Stimulated activated CD8-positive, alpha-beta memory T cell treated with anti-CD3 and anti-CD28 coated beads, Interleukin-7, amount 100 ng/mL, for 4 hours (primary cell): ENCODE data around the gene ACMSD.
"Not testable (repeated sequence)": the region's sequence is repeated elsewhere in the genome, so short reads cannot be mapped to it uniquely, and the experiment has no call there.

Experiments used
- DNase-seq, 2 donors: peaks; one replicate each; pipeline ENCODE4 v3.0.0-alpha.2; 2020; ENCODE audit warnings: low read depth in 2 of 2

Gene ACMSD

DNA sequence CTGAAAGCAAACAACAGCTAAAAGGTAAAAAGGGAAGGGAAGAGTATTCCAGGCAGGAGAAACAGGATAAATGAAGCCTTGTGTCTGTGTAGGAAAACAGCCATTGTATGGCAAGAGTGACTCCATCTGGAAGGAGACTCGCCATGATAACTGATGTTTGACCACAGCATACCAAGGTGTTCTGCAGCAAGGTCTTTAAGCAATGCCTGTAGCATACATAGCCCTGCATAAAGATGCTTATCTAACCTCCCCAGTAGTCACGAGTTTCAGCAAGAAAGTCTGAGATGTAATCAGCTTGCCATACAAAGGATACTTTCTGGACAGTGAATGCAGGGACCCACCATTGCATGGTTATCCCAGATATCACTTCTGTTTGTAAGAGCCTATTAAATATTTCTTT lies 68.3 kb downstream of the ACMSD start:
- DNase-seq = no peak

DNA sequence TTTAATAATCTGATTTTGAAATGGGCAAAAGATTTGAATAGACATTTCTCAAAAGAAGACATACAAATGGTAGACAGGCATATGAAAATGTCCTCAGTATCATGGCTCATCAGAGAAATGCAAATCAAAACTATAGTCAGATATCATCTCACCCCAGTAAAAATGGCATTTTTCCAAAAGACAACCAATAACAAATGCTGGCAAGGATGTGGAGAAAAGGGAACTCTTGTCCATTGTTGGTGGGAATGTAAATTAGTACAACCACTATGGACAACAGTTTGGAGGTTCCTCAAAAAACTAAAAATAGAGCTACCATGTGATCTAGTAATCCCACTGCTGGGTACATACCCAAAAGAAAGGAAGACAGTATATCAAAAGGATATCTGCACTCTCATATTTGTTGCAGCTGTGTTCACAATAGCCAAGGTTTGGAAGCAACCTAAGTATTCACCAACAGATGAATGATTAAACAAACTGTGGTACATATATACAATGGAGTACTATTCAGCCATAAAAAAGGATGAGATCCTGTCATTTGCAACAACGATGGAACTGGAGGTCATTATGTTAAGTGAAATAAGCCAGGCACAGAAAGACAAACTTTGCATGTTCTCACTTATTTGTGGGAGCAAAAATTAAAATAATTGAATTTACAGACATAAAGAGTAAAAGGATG lies 69.2 kb downstream of the ACMSD start:
- not testable (repeated sequence) for DNase-seq

DNA sequence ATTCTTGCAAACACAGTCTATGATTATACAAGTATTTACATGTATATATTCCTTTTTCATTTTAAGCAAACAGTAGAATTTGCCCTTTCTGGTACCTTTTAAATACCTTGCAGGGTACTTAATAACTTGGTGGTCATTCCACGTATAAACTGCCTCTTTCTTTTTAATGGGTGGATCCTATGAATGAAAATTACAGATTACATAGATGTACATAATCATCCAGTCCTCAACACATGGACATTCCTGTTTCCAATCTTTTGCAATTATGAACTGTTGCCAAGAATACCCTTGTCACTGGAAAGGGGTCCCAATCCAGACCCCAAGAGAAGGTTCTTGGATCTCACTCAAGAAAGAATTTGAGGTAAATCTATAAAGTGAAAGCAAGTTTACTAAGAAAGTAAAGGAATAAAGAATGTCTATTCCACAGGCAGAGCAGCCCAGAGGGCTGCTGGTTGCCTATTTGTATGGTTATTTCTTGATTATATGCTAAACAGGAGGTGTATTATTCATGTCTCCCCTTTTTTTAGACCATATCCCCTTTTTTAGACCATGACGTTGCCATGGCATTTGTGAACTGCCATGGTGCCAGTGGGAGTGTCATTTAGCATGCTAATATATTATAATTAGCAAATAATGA lies 72.5 kb downstream of the ACMSD start:
- no peak for DNase-seq

DNA sequence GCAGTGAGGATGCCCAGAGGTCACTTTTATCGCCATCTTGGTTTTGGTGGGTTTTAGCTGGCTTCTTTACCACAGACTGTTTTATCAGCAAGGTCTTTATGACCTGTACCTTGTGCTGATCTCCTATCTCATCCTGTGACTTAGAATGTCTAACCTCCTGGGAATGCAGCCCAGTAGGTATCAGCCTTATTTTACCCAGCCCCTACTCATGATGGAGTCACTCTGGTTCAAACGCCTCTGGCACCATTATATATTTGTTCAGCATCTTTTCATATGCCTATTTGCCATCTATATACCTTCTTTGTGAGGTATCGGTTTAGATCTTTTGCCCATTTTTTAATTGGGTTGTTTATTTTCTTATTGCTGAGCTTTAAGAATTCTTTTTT lies 73.0 kb downstream of the ACMSD start:
- DNase-seq = no peak

DNA sequence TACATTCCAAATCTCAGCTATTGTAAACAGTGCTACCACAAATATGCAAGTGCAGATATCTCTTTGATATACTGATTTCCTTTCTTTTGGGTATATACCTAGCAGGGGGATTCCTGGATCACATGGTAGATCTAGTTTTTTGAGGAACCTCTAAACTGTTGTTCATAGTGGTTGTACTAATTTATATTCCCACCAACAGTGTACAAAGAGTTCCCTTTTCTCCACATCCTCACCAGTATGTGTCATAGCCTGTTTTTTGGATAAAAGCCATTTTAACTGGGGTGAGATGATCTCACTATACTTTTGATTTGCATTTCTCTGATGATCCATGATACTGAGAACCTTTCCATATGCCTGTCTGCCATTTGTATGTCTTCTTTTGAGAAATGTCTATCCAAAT lies 73.9 kb downstream of the ACMSD start:
- no peak for DNase-seq

DNA sequence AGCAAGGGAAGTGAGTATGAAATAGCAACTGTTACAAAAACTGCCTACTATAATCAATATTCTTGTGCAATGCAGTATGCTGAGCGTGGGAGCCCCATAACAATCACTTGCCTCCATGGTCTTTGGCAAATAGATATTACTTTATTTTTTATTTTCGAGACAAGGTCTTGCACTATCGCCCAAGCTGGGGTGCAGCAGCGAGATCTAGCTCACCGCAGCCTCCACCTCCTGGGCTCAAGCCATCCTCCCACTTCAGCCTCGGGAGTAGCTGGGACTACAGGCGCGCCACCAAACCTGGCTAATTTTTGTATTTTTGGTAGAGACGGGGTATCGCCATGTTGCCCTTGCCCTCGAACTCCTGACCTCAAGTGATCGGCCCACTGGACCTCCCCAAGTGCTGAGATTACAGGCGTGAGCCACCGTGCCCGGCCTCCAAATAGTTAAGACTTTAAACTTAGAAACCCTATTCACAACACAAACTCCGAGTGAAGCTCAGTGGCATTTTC lies 79.0 kb downstream of the ACMSD start:
- DNase-seq = no peak

DNA sequence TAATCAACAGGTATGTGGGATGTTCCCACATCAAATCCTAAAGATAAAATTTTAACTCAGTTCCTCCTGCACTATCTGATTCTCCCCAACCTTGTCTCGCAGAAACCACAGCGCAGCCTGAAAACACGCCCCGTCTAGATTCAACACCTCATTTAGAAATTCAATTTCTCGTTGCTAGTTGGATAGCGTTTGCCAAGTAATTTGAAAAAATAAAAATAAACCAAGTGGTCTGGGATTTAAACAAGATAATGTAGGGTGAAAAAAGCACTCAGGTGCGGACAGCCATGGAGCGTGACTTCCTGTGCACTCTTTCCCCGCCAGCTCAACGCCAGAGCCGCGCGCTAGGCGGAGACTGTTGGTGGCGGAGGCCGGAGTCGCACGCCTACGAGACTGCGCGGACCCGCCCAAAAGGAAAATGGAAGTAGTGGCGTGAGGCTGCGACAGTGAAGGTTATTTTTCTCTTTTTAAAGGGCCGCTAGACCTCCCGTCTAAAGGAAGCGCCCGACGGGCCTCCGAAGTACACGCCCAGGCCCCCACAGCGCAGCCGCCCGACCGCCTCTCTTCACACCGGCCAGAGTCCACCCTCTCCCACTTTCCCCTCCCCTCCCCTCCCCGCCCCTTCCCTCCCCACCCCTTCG lies 79.6 kb downstream of the ACMSD start:
- DNase-seq = peak; percentile 81 to 84

DNA sequence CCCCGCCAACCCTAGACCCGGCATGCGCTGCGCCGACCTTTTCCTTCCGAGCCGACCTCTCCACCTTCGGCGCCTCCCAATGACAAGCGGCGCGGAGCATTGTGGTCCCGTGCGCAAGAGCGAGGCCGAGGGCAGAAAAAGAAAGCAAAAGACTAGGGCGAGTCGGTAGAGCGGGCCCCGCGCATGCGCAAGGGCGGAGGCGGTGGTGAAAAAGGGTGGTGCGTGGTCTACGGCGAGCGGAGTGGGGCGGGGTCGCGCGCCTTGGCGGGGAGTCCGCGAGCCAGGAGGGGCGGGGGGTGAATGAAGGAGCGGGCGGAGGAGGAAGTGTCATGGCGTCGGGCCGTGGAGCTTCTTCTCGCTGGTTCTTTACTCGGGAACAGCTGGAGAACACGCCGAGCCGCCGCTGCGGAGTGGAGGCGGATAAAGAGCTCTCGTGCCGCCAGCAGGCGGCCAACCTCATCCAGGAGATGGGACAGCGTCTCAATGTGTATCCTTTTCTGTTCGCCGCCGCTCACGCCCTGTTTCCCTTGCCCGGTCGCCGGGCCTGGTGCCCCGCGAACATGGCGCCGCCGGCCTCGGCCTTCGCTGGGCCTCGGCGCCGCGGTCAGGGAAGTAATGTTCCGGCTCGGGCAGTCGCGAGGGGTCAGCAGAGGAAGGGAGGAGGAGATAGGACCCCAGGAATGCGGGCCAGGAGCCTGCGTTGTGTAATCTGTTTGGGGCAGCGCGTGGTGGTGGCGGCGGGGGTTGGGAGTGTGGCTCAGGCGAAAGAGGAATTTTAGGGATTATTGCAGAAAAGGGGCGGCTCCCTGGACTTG lies 80.3 kb downstream of the ACMSD start, which contains the start of gene CCNT2:
TSS of gene CCNT2 (plus strand) at position 297 of the 815 bp plus-strand sequence. CDS start at position 330, 33 bp downstream.
- peak; percentile 99 to 100 for DNase-seq

DNA sequence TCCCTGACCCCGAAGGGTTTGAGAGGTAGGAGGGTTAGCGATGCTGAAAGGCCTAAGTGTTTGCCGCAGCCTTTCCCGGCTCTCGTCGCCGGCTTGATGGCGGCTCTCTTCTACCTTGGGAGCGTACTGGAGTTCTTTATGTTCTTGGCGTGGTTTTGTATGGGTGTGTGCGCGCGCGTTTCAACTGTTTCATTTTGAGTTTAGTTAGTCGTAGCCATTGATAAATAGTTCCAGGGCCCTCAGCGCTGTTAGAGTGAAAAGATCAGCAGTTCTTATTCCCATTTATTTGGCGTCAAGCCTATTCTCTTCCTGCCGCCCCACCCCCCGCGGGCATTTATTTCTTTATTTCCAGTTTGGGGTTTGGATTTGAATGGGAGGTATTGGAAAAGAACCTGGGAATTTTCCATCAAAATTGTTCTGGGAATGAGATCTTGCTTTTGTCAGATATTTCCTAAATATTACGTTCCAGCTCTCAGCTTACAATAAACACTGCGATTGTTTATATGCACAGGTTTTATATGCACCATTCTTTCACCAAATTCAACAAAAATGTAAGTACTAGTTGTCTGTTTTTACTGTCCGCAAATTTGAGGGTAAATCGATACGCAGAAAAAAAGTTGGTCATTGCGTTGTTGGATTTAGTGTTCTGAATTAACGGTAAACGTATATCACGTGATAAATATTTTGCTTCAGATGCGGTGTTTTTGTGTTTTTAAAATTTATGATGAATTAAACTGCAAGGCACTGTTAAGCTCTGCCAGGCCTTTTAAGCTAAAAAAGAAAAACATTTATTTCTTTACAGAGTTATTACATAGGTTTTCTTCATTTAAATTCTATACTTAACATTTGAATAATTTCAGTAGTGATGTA lies 81.2 kb downstream of the ACMSD start:
- peak; percentile 17 to 26 for DNase-seq

DNA sequence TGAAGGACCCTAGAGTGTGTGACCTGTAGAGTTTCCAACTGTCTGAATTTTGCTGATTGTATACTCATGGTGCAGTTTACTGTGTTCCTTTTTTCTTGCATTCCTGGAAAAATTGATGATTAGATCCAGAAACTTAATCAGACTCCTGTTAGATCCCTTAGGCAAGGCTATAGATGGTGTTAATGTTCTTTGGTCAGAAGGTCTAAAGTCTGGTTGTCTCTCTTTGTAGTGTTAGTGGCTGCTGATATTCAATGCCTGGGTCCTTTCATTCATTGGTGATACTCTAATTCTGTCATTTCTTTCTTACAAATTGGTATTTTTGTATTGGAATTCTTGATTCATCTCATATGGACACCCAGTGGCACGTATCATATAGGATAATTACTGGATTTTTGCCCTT lies 86.5 kb downstream of the ACMSD start:
- no peak for DNase-seq

DNA sequence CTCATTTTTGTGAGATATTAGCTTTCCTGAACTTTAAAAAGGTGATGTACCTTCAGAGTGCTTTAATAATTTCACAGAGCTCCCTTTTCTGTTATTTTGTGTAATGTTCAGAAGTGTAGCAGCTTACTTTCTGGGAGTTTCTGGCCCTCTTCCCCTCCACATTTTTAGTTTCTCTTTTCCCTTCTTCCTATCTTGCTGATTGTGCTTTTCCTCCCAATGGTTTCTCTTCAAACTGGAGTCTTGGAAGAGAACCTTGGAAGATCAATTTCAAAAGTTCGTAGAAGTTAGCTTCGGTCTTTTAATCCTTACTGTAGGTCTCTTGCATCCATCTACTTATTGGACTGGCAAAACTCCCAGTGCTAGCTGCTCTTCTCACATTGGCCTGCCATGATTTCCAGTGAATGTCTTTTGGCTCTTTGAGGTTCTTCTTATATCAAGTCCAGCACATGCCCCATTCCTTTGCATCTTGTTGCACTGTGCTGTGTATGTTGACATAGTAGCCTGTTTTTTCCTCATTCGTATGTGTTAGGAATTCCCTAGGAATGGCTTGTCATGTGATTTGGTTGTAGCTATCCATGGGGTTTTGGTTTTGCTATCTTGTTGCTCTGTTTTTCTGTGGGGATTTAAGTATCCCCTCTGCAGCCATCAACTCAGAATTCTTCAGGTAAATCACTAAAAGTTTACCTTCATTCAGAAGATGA lies 88.0 kb downstream of the ACMSD start:
- no peak for DNase-seq

DNA sequence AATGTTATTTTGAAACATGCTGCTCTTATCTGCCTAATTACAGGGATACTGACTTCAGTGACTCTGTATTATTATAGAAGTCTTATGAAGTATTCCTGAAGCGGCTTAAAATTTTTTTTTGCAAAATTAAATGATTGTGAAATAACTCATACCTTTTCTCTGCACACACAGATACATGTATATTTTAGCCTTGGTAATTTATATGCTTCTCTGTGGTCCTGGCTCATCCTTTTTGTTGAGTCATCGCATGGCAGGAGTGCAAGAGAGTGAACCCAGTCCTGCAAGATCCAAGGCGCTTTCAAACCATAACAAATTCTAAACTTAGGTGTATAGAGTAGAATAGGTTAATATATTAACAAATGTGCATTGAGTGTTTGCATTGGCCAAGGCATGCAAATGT lies 88.8 kb downstream of the ACMSD start:
- no peak for DNase-seq

DNA sequence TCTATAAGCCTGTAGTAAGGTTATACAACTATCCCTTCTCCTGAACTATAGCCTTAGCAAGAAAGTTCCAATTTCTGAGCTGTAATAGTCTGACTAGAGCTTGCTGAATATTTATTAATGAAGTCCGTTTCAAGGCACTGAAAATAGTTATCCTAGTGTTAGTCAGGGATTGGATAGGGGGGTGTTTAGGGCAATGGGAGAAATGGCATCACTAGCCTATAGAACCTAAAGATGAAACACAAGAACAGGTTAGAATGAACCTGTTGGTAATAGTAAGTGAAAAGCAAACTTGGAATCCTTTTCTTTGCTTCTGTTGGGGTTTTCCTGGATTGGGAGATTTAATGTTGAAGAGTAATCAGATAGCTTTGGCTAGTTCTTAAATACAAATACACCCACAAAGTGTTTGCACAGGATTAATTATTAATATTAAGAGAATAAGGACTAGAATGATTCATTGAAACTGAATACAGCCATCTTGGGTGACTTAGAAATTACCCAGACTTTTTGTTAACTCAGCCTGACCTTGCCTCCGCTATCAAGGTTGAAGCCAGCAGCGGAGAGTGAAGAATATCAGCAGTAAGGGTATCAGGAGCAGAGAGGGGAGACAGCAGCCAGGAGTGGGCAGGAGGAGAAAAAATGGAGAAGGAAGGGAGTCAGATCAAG lies 94.6 kb downstream of the ACMSD start:
- DNase-seq = no peak

DNA sequence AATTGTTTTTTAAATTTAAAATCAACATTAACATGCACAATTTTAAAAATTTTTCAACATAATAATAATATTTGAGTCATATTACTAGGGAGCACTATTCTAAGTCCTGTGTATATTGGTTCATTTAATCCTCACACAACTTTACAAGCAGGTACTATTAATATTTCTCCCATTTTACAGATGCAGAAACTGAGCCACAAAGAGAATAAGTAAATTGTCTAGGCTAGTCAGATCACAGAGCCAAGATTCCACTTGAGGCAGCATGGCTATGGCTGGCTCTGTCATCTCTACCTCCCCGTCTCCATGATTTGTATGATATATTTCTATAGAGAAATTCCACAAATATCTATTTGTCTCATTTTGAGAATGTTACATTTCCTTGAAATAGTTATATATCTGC lies 95.3 kb downstream of the ACMSD start:
- no peak for DNase-seq

DNA sequence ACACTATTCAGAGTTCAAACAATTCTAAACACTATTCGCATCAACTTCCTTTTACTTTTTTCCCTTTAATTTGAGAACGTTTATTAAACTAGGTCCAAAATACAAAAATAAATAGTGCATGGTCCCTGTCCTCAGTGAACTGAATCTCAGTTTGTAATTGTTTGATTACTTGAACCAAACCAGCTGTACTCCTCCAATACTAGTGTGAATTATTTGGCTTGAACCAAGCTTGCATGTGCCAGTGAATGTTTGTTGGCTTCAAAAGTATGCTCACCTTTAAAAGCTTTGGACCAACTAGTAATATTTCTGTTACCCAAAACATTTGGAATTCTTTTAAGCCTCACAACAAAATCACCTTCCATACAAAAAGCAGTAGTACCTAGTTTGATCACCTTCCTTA lies 95.7 kb downstream of the ACMSD start:
- DNase-seq = no peak

DNA sequence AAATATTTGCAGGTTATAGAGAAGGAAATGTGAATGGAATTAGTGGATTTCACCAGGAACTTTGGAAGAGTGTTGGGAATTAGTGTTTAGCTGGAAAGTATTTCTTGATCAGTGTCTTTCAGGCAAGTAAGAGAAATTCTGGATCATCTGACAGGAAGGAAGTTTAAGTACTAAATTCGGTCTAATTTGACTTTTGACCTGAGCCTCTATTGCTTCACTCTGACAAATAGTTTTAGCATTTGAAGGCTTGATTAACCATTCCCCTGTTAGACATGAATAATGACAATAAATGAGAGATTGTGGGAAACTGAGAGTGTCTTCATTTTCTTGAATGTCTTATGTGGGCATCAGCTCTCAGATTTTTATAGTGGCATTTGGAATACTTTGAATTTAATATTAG lies 96.2 kb downstream of the ACMSD start:
- no peak for DNase-seq

DNA sequence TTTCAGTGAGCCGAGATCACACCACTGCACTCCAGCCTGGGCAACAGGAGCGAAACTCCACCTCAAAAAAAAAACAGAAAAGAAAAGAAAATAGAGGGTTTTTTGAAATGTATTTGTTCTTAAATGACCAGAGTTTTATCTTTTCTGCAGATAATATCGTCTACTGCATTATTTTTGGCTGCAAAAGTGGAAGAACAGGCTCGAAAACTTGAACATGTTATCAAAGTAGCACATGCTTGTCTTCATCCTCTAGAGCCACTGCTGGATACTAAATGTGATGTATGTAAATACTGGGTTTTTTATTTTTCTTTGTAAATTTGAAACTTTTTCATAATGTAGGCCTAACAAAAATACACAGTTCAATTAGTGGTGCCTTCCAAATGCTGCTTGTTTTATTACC lies 98.3 kb downstream of the ACMSD start:
- DNase-seq = no peak

DNA sequence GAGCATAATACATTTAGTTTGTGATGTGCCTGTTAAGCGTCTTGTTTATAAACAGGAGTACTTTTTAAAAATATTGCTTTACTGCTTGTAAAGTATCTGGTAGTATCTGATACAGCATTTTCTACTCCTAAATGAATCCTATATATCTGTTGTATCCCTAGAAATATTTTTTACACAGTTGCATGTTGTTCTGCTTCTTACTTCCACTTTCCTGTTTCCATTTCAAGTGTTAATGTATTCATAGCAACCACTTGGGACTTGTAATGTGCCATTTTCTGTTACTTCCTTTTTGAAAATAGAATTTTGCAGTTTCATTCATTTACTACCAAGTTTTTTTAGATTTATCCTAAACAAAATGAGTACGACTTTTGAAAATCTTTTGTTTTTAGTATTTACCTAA lies 105.1 kb downstream of the ACMSD start:
- no peak for DNase-seq

DNA sequence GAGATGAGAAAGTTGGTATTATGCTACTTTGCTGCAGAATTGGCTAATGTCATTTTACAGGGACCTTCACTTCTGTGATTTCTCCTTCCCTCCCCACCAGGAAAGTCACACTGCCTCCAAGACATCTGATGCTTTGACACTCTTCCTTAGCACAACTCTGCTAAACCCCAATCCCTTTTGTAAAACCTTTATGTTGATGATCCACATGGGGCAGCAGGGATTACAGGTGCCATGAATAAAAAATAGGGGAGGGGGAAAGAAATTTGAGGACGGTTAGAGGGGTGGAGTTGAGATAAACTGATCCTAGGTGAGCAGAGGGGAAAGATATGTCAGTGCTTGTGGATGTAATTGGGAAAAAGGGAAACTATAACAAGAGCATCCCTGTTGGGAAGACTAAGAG lies 106.6 kb downstream of the ACMSD start:
- no peak for DNase-seq

DNA sequence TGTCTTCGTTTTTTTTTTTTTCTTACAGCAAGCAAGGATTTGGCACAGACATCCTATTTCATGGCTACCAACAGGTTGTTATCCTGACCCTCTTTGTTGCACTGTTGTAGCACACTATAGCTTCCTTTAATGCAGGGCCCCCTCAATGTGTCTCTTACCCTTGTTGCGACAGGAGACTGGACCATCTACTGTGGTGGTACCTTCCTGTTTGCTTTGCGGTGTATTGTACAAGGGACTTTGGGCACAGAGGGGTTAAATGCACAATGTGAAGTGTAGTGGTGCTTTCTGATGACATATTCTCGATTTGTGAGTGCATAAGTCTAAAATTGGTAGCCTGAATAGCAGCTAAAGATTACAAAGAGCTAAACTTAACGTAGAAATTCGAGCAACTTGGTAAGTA lies 107.7 kb downstream of the ACMSD start:
- DNase-seq = no peak
